Esophagus muscularis mucosa (tissue), 4 donors: Measurements from ENCODE around the gene RIN2.
A peak's percentile ranks its signal among the peaks of the same experiment; 100 is the strongest.

Experiments
- CTCF ChIP-seq, 3 experiments: fragments of 200-600 bp in 2 of 3; fragments of 450-650 bp in 1 of 3; sonication (generic) in 2 of 3; IDR thresholded peaks; one replicate each; pipeline ENCODE4 v1.5.1; 2017 to 2019; ENCODE audit warnings: antibody characterized with exemption in 3 of 3, mild to moderate bottlenecking in 2 of 3, moderate library complexity in 1 of 3
- EP300 ChIP-seq: sonication (generic); formaldehyde crosslinking; IDR thresholded peaks from one replicate; pipeline ENCODE4 v1.6.1; 2017; ENCODE audit warnings: antibody characterized with exemption
- POLR2A ChIP-seq: fragments of 450-650 bp; IDR thresholded peaks from one replicate; pipeline ENCODE4 v1.6.1; 2017; ENCODE audit warnings: antibody characterized with exemption, moderate library complexity, mild to moderate bottlenecking, low read depth
- POLR2AphosphoS5 ChIP-seq, 2 donors: sonication (generic); formaldehyde crosslinking; IDR thresholded peaks; one replicate each; pipeline ENCODE4 v1.6.1; 2017; ENCODE audit warnings: antibody characterized with exemption in 2 of 2

DNA sequence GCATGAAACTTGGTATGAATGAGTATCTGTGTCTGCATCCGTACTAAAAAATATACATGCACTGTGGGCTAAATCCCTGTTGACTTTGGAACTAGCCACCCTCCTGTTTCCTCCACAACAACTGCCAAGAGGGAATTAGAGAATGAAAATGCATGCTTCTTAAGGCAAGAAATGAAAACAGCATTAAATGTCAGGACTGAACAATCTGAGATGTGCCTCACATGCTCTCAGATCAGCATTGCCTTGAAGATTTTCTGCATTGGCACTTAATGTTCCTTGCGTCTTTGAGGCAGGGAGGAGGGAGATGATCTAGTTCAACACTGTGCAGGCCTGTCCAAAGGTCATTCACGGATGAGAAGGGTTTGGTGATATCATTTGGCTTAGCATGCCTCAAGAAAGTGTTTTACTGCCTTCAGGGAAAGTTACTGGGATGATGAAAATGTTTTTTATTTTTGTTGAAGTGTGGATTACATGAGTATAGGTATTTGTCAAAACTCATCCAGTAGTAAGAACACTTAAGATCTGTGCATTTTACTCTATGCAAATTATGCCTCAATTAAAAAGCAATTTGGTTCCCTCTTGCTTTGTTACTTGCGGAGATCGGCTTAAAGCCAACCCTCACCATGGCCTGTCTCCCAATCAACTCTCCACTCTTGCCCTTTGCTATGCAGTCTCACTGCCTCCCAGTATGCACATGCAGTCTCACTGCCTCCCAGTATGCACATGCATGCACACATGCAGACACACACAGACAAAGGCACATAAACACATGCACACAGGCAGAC lies 47.5 kb upstream of the RIN2 start:
- TF ChIP-seq CTCF (IDR thresholded peaks at IDR 0.05) (no peak), POLR2AphosphoS5 (IDR thresholded peaks at IDR 0.05) (peak in 1 of 2 donors; percentile 33), POLR2A (no peak), EP300 (no peak)
